Natural killer cell (primary cell): ENCODE data around the gene ADI1. TPM values are rescaled to one million over a fixed set of nuclear protein-coding genes. Genes with fewer than 3 reads are reported as not detected.

Experiments
- ATAC-seq, 3 donors: fragments of 150-1000 bp in 2 of 3; fragments of 200-7000 bp in 1 of 3; cut with Tn5 transposase; 1 replicate in 1 of 3; 2 replicates in 2 of 3; pipeline ENCODE4 v1.10.0; 2021; ENCODE audit warnings: mild to moderate bottlenecking in 2 of 3, moderate library complexity in 2 of 3
- DNase-seq, 2 donors: peaks; one replicate each; pipeline versions ENCODE4 v3.0.0 to v3.0.0-alpha.2; 2013 to 2021; ENCODE audit warnings: mixed read lengths in 1 of 2
- H3K27ac ChIP-seq: one replicate; pipeline ENCODE4 v1.5.1; 2013; ENCODE audit warnings: mild to moderate bottlenecking, low read length
- H3K27me3 ChIP-seq: one replicate; pipeline ENCODE4 v1.6.1; 2013; ENCODE audit warnings: low read length; ENCODE audit not compliant: control insufficient read depth, insufficient read depth
- H3K36me3 ChIP-seq: one replicate; pipeline ENCODE4 v1.6.1; 2013; ENCODE audit warnings: low read length; ENCODE audit not compliant: control insufficient read depth, insufficient read depth
- H3K4me1 ChIP-seq: one replicate; pipeline ENCODE4 v1.6.1; 2013; ENCODE audit warnings: low read length; ENCODE audit not compliant: control insufficient read depth, insufficient read depth
- H3K4me3 ChIP-seq: one replicate; pipeline ENCODE4 v1.5.1; 2013; ENCODE audit warnings: low read length
- H3K9me3 ChIP-seq: one replicate; pipeline ENCODE4 v1.6.1; 2013; ENCODE audit warnings: low read length; ENCODE audit not compliant: control insufficient read depth, insufficient read depth
- H3K27ac Mint-ChIP-seq, 2 donors: one replicate each; pipeline ENCODE4 v1.8.0; 2022; ENCODE audit warnings: mild to moderate bottlenecking in 2 of 2, mixed read lengths in 2 of 2, moderate library complexity in 1 of 2
- H3K27me3 Mint-ChIP-seq, 2 donors: one replicate each; pipeline ENCODE4 v1.8.0; 2022; ENCODE audit warnings: low read depth in 2 of 2, mixed read lengths in 2 of 2
- H3K36me3 Mint-ChIP-seq: one replicate; pipeline ENCODE4 v1.8.0; 2022; ENCODE audit warnings: mixed read lengths
- H3K4me1 Mint-ChIP-seq, 2 donors: one replicate each; pipeline ENCODE4 v1.8.0; 2022; ENCODE audit warnings: mixed read lengths in 2 of 2
- H3K4me3 Mint-ChIP-seq: one replicate; pipeline ENCODE4 v1.8.0; 2022; ENCODE audit warnings: mild to moderate bottlenecking, moderate library complexity, mixed read lengths
- H3K9me3 Mint-ChIP-seq, 2 donors: one replicate each; pipeline ENCODE4 v1.8.0; 2022; ENCODE audit warnings: mixed read lengths in 2 of 2
- CTCF ChIP-seq: fragments of 200-600 bp; IDR thresholded peaks from one replicate; pipeline ENCODE4 v1.8.0; 2022; ENCODE audit warnings: antibody characterized with exemption
- WGBS: methylation state at CpG from one replicate; pipeline ENCODE4 v1.1.7; 2013; ENCODE audit warnings: missing lambda C conversion rate; ENCODE audit not compliant: insufficient coverage; 5-methylcytosine and 5-hydroxymethylcytosine counted together
- intact Hi-C: fragments of 100-400 bp; cut with micrococcal nuclease; formaldehyde crosslinking; loops from one replicate; pipeline ENCODE4 v1.14.2; 2022
- total RNA-seq, 4 donors: library from RNA; stranded (reverse); fragments of 120-200 nt in 1 of 4; gene quantifications; one replicate each; pipeline versions ENCODE4 v1.2.3 to v1.2.4, GENCODE V29; 2013 to 2022

Gene ADI1
- total RNA-seq, 3 donors from 2014 or later (not counting 1 experiment from before 2014, with no cell fraction given): 15.9 to 23.0 (median 17.4) TPM

- Histone ChIP-seq H3K36me3 (no peaks in the 10 kb centered on the region), H3K9me3 (no peaks in the 10 kb centered on the region), H3K4me3 (no peak overlapping the region), H3K4me1 (no peaks in the 10 kb centered on the region), H3K27ac (no peak overlapping the region), H3K27me3 (no peaks in the 10 kb centered on the region)
- intact Hi-C loops: no loop called here
- ATAC-seq (no peak), DNase-seq (no peak)
- Mint-ChIP-seq H3K9me3 (no peaks in the 10 kb centered on the region), H3K27me3 (no peaks in the 10 kb centered on the region), H3K4me3 (no peak overlapping the region), H3K4me1 (no peaks in the 10 kb centered on the region), H3K36me3 (no peaks in the 10 kb centered on the region), H3K27ac (no peak overlapping the region)
- TF ChIP-seq CTCF: no peak
- WGBS: 96% methylated on average over 17 of the region's 24 CpGs
These were observed 10.1 kb upstream of the ADI1 start for GRCh38 chr2:3529316-3530025.

- H3K27me3 ChIP-seq: no peaks in the 10 kb centered on the region
- Mint-ChIP-seq H3K9me3 (no peaks in the 10 kb centered on the region), H3K4me3 (no peak overlapping the region), H3K4me1 (no peaks in the 10 kb centered on the region), H3K27me3 (no peaks in the 10 kb centered on the region), H3K27ac (no peak overlapping the region), H3K36me3 (no peaks in the 10 kb centered on the region)
- intact Hi-C loops: no loop called here
- 92% methylated on average over 40 of the region's 40 CpGs for WGBS
- DNase-seq: no peak
- H3K4me3 ChIP-seq: no peak overlapping the region
- no peak for ATAC-seq
- no peaks in the 10 kb centered on the region for H3K9me3 ChIP-seq
- TF ChIP-seq CTCF: no peak
- no peak overlapping the region for H3K27ac ChIP-seq
- H3K4me1 ChIP-seq: no peaks in the 10 kb centered on the region
- no peaks in the 10 kb centered on the region for H3K36me3 ChIP-seq
These were observed 8.8 kb upstream of the ADI1 start for GRCh38 chr2:3527886-3528785.

- Mint-ChIP-seq H3K4me1 (peaks cover 1% of the 10 kb centered on the region in 2 donors), H3K27ac (no peak overlapping the region), H3K36me3 (no peaks in the 10 kb centered on the region), H3K27me3 (no peaks in the 10 kb centered on the region), H3K4me3 (no peak overlapping the region), H3K9me3 (no peaks in the 10 kb centered on the region)
- ATAC-seq (peak in 1 of 3 donors; percentile 12), DNase-seq (no peak)
- Histone ChIP-seq H3K4me3 (no peak overlapping the region), H3K27ac (no peak overlapping the region), H3K9me3 (no peaks in the 10 kb centered on the region), H3K27me3 (no peaks in the 10 kb centered on the region), H3K4me1 (no peaks in the 10 kb centered on the region), H3K36me3 (no peaks in the 10 kb centered on the region)
- TF ChIP-seq CTCF: no peak
- WGBS: 95% methylated on average over 19 of the region's 22 CpGs
- intact Hi-C loops: no loop called here
These were observed 7.5 kb upstream of the ADI1 start for GRCh38 chr2:3526871-3527270.
